HG03175 (cell line): ENCODE data around the gene ATP11C.
A peak's percentile ranks its signal among the peaks of the same experiment; 100 is the strongest.

Source experiments
- ATAC-seq: cut with Tn5 transposase; IDR thresholded peaks from one replicate; pipeline ENCODE4 v1.9.1; 2021; ENCODE audit warnings: mild to moderate bottlenecking, moderate library complexity; ENCODE audit not compliant: unreplicated experiment

ATP11C gene

GRCh38 chrX:139815771-139816170 lies 117.1 kb downstream of the ATP11C start:
- no peak for ATAC-seq

DNA sequence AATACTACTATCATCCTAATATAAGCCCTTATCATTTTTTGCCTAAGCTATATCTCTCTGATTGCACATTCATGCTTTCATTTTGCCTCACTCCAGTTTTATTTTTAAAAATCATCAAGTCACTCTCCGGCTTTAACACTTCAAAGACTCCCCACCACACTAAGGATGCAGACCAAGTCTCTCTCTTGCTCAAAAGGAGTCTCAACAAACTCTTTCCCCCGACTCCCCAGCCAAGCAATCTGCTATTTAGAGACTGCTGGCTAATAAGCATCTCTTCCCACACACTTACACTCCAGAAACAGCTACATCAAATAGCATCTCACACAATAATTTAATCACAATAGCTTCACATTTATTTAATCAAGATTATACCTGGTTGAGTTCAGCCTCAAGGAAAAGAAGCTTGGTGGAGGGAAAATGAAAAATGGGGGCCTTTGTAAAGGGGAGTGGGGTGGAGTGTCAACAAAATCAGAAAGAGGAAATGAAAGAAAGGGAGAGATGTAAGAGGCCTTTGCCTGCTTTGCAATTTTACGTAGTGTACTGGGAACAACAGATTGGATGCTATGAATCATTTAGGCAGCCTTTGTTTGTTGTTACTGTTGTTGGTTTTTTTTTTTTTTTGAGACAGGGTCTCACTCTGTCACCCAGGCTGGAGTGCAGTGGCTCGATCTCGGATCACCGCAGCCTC lies 120.8 kb downstream of the ATP11C start:
- ATAC-seq, result peak; percentile 64

DNA sequence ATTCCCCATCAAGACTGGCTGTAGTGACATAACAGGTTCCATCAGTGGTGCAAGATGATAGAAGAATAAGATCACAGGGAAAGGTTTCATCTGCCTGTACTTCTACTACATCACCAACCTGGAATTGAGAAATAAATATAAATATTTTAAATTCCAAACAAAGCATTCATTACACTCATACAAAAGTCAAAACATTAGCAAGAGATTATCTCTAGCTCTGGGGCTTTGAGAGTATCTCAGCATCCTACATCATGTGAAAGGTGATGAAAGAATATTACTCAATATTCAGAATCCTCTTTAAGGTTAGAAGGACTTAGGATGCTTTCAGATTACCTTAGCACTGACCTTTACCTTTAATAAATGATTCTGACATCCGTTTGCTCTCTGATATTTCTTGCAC lies 128.4 kb downstream of the ATP11C start:
- no peak for ATAC-seq

- ATAC-seq, result no peak
Measured at GRCh38 chrX:139803224-139803623, 129.6 kb downstream of the ATP11C start.

GRCh38 chrX:139802048-139802447 lies 130.8 kb downstream of the ATP11C start:
- ATAC-seq, result no peak

- peak; percentile 82 for ATAC-seq
Measured at GRCh38 chrX:139801397-139801813, 131.4 kb downstream of the ATP11C start.

- ATAC-seq, result no peak
Measured at GRCh38 chrX:139798701-139799100, 134.2 kb downstream of the ATP11C start.

DNA sequence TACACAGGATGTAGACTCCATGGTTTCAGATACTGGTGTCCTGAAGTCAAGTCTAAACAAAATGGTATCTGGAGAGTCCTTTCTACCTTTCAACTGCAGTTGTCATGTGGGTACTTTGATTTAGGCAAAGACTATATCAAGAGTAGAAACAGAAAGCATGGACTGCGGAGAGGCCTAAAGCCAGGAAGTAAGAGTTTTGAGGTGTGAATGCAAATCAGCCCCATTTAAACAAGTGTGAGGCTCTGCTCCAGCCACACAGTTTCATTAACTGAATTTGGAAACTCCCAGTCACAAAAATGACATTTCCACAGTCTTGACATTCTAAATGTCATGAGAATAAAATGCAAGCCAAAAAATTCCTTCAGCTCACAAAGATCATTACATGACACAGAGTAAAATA lies 137.7 kb downstream of the ATP11C start:
- peak; percentile 100 for ATAC-seq

GRCh38 chrX:139787601-139788000 lies 145.3 kb downstream of the ATP11C start:
- no peak for ATAC-seq

DNA sequence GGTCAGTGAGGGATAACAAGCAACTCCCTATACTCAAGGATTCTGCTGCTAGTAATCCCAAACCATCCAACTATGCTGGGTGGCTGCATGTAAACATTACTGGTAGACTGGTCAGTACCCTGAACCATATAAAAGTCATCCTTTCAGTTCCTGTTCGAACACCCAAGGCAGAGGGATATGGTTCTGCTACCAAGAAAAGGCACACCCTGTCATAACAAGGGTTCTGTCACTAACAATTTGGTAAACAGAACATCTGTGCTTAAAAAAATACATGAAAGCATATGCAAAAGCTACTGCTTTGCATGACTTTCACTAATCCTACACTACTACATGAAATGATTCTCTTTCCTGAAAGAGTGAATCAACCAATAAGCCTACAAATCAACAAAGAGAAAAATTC lies 148.0 kb downstream of the ATP11C start:
- peak; percentile 95 for ATAC-seq

GRCh38 chrX:139783959-139784358 lies 148.9 kb downstream of the ATP11C start:
- ATAC-seq, result no peak

DNA sequence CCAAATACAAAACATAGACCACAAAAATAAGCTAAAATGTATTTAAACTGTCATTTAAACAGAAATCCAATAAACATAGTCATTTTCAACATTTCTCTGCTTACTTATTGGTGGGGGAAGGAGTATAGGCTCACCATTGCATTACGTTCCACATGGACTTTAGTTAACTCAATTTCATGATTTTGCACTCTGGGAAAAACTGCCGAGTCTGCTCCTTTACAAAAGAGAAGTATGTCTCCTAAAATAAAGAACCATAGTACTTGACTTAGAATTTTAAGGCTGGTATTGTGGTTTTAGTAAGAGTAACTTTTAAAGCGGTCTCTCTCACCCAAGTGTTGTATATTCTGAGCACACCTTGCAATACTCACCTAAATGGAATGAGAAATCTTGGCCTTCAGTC lies 149.8 kb downstream of the ATP11C start:
- no peak for ATAC-seq

DNA sequence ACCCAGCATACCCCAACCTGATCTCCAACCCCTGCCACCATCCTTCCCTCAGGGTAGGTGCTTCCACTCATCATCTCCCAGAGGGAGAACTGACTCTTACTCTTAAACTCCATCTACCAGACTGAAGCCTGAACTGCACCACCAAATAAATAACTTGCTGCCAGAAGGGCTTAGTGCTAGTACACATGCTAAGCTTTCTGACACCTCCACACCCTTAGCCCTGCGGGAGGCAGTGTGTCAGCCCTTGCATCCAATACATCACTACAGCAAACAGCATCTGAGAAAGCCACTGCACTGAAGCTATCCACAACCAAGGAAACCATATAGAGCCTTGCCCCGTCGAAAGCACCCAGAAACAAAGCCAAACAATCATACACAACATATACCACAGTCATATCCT lies 156.3 kb downstream of the ATP11C start:
- ATAC-seq, result no peak

- no peak for ATAC-seq
Measured at GRCh38 chrX:139770366-139770765, 162.5 kb downstream of the ATP11C start.

DNA sequence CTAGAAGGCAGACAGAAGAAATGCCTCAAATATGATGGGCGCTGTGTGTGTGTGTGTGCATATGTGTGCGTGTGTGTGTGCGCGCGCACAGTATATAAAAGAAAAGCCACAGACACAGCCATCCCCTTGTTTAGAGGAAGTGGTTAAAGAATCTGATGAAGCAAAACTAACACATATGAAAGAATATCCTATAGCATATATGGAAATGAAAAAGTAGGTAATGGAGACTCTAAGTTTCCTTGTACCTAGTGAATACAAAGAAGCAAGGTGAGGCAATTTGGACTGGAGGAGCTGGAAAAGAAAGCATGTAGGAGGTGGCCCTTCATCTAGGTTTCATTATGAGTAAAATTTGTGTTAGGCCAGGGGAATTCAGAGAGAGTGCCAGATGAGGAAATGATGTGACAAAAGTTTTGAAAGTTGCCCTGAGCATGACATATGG lies 166.3 kb downstream of the ATP11C start:
- ATAC-seq, result peak; percentile 96

DNA sequence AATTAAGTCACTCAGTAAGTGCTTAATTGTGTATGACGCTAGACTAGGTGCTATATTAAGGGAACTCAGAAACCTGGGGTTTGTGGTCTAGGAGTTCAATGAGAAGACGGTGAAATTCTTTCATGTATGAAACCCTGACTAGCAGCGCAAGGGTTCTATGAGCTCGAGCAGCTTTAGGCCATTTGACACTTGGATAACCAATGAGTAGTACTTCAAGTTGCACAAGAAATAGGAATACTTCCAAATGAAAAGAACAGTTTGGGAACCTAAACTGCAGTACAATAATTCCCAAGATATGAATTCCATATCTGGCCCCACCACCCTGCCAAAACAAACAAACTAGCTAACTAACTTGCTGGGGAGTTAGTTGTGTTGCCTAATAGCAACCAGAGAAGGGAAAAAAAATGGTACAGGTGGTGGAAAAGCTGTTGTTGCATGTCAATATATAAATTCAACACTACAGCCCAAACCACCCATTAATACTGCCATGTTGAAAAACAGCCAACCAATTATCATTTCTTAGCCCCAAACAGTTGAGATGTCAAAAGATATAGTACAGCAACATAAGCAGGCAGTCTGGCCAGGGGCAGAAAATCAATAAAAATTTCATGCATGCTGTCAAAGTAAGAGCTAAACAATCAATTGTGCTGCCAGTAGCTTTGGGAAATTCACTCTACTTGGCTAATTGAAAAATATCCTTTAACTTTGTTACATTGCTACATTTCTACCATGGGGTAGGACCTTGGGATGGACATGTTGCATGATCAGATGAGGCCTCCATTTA lies 170.3 kb downstream of the ATP11C start:
- ATAC-seq, result no peak

DNA sequence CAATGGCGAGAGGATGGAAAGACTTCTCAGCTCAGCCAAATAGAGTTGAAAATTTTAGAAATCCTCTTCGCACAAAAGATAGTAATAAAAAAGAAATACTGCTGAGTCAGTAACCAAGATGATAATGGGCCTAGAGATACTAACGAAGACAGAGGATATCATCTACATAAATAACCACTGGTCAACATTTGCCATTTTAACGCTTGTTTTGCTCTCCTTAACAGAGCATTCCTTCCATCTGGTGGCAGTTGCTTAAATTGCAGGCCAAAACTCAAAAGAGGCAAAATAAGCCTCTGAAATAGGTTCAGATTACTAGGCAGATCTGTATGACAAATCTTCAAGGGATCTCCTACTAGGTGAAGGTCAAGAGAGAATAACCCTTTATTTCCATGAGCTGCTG lies 173.2 kb downstream of the ATP11C start:
- ATAC-seq, result no peak

- no peak for ATAC-seq
Measured at GRCh38 chrX:139758809-139759208, 174.0 kb downstream of the ATP11C start.

GRCh38 chrX:139758250-139758649 lies 174.6 kb downstream of the ATP11C start:
- no peak for ATAC-seq

GRCh38 chrX:139751053-139751452 lies 181.8 kb downstream of the ATP11C start:
- no peak for ATAC-seq

GRCh38 chrX:139750390-139750789 lies 182.5 kb downstream of the ATP11C start:
- ATAC-seq, result no peak

- peak; percentile 98 for ATAC-seq
Measured at GRCh38 chrX:139739138-139739537, 193.7 kb downstream of the ATP11C start.
